Measurements from ENCODE around the gene VASH2. TPM values are rescaled to one million over a fixed set of nuclear protein-coding genes. Genes with fewer than 3 reads are reported as not detected.
A peak's percentile ranks its signal among the peaks of the same experiment; 100 is the strongest.
"Not testable (repeated sequence)": the region's sequence is repeated elsewhere in the genome, so short reads cannot be mapped to it uniquely, and the experiment has no call there.

Gene VASH2
- total RNA-seq, 2 donors from 2014 or later: 0.07 to 0.55 TPM

- no peaks in the 10 kb centered on the region for H3K9me3 ChIP-seq (ENCODE audit: control insufficient read depth, low read length, poor library complexity, severe bottlenecking)
- Mint-ChIP-seq H3K36me3 (ENCODE audit: low read depth) (peaks cover 5% of the 10 kb centered on the region), H3K27ac (no peak overlapping the region), H3K4me1 (peaks cover 14% of the 10 kb centered on the region), H3K27me3 (peaks cover 72% of the 10 kb centered on the region), H3K4me3 (no peak overlapping the region)
- ATAC-seq: no peak
- no peak for DNase-seq
Measured at GRCh38 chr1:212954514-212954913, 4.2 kb downstream of the VASH2 start.

GRCh38 chr1:212955098-212955497 is 4.8 kb downstream of the VASH2 start:
- no peak overlapping the region for H3K27ac Mint-ChIP-seq
- peaks cover 4% of the 10 kb centered on the region for H3K36me3 Mint-ChIP-seq (ENCODE audit: low read depth)
- H3K4me1 Mint-ChIP-seq: peaks cover 13% of the 10 kb centered on the region
- no peaks in the 10 kb centered on the region for H3K9me3 ChIP-seq (ENCODE audit: control insufficient read depth, low read length, poor library complexity, severe bottlenecking)
- no peak overlapping the region for H3K4me3 Mint-ChIP-seq
- peaks cover 75% of the 10 kb centered on the region for H3K27me3 Mint-ChIP-seq
- ATAC-seq: no peak
- no peak for DNase-seq

DNA sequence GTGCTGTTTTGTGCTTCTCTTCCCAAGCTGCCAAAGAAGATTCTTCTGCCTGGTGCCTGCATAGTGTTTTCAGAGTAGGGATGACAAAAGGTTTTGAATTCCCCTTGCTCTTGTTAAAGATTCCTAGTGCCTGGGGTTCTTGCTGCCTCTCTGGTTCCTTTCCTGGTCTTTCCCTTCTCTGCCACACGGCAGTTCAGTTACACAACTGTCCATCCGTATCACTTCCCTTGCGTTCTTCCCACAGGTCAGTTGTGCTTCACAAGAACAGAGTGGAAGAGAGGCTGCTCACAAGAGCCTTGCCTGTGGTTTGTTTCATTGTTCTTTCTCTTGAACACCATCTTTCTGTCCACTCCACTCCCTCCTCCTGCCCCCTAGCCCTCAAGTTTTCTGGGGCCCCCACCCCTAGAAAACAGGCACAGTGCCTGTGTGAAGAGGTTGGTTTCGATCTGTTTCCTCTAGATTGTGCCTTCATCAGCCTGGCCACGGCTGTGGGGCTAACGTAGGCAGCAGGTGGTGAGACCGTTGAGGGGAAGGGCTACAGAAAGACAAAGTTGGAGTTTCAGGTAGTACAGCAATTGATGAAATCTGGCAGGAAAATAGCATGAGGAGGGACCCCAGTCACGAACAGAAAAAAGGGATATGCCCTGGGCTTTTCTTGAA is 5.8 kb downstream of the VASH2 start:
- Mint-ChIP-seq H3K27me3 (peaks cover 71% of the 10 kb centered on the region), H3K4me3 (no peak overlapping the region), H3K27ac (no peak overlapping the region), H3K36me3 (ENCODE audit: low read depth) (peaks cover 3% of the 10 kb centered on the region), H3K4me1 (peaks cover 6% of the 10 kb centered on the region)
- DNase-seq (no peak), ATAC-seq (no peak)
- H3K9me3 ChIP-seq (ENCODE audit: control insufficient read depth, low read length, poor library complexity, severe bottlenecking): no peaks in the 10 kb centered on the region

- H3K9me3 ChIP-seq (ENCODE audit: control insufficient read depth, low read length, poor library complexity, severe bottlenecking): no peaks in the 10 kb centered on the region
- ATAC-seq: no peak
- no peak for DNase-seq
- Mint-ChIP-seq H3K4me1 (peaks cover 2% of the 10 kb centered on the region), H3K36me3 (ENCODE audit: low read depth) (peaks cover 3% of the 10 kb centered on the region), H3K27ac (no peak overlapping the region), H3K27me3 (peaks cover 74% of the 10 kb centered on the region), H3K4me3 (no peak overlapping the region)
Measured at GRCh38 chr1:212957546-212957945, 7.2 kb downstream of the VASH2 start.

GRCh38 chr1:212958175-212958574 is 7.8 kb downstream of the VASH2 start:
- ATAC-seq (no peak), DNase-seq (no peak)
- no peaks in the 10 kb centered on the region for H3K9me3 ChIP-seq (ENCODE audit: control insufficient read depth, low read length, poor library complexity, severe bottlenecking)
- Mint-ChIP-seq H3K4me3 (no peak overlapping the region), H3K27me3 (peaks cover 74% of the 10 kb centered on the region), H3K4me1 (peaks cover 2% of the 10 kb centered on the region), H3K27ac (no peak overlapping the region), H3K36me3 (ENCODE audit: low read depth) (peaks cover 3% of the 10 kb centered on the region)

GRCh38 chr1:212959266-212960220 is 9.2 kb downstream of the VASH2 start:
- Mint-ChIP-seq H3K27ac (no peak overlapping the region), H3K4me1 (peaks cover 2% of the 10 kb centered on the region)
- H3K9me3 ChIP-seq (ENCODE audit: control insufficient read depth, low read length, poor library complexity, severe bottlenecking): no peaks in the 10 kb centered on the region

DNA sequence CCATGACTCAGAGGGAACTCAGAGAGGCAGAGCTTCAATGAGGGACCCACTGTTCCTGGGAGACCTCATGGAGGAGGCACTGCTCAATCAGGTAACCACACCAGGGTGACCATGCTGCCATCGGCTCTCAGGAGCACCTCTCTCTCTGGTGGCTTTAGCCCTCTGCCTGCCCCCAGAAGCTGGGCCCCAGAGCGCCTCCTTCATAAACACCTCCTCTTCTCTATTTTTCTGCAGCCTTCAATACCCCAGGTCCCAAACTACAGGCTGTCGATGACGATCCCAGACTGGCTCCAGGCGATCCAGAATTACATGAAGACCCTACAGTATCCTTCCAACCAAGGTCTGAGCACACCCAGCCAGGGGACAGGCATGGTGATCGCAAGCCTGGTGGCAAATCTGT is 10.6 kb downstream of the VASH2 start:
- H3K27me3 Mint-ChIP-seq: peaks cover 76% of the 10 kb centered on the region
- H3K9me3 ChIP-seq (ENCODE audit: control insufficient read depth, low read length, poor library complexity, severe bottlenecking): no peaks in the 10 kb centered on the region
- ATAC-seq: no peak
- DNase-seq: no peak
- no peak overlapping the region for H3K4me3 Mint-ChIP-seq
- peaks cover 2% of the 10 kb centered on the region for H3K4me1 Mint-ChIP-seq
- no peak overlapping the region for H3K27ac Mint-ChIP-seq
- peaks cover 3% of the 10 kb centered on the region for H3K36me3 Mint-ChIP-seq (ENCODE audit: low read depth)

More at GRCh38 chr1:212959266-212960220, 9.2 kb downstream of the VASH2 start:
- Mint-ChIP-seq H3K36me3 (ENCODE audit: low read depth) (peaks cover 3% of the 10 kb centered on the region), H3K27me3 (peaks cover 72% of the 10 kb centered on the region), H3K4me3 (no peak overlapping the region)
- ATAC-seq: no peak
- DNase-seq: no peak

- Mint-ChIP-seq H3K4me1 (no peaks in the 10 kb centered on the region), H3K27me3 (peaks cover 76% of the 10 kb centered on the region), H3K36me3 (ENCODE audit: low read depth) (no peaks in the 10 kb centered on the region), H3K4me3 (no peak overlapping the region), H3K27ac (no peak overlapping the region)
- H3K9me3 ChIP-seq (ENCODE audit: control insufficient read depth, low read length, poor library complexity, severe bottlenecking): no peaks in the 10 kb centered on the region
- DNase-seq: no peak
- no peak for ATAC-seq
Measured at GRCh38 chr1:212962509-212962908, 12.2 kb downstream of the VASH2 start.

GRCh38 chr1:212964102-212964501 is 13.8 kb downstream of the VASH2 start:
- DNase-seq (no peak), ATAC-seq (no peak)
- H3K27me3 Mint-ChIP-seq: peaks cover 81% of the 10 kb centered on the region
- peaks cover 4% of the 10 kb centered on the region for H3K36me3 Mint-ChIP-seq (ENCODE audit: low read depth)
- H3K27ac Mint-ChIP-seq: no peak overlapping the region
- peaks cover 3% of the 10 kb centered on the region for H3K4me1 Mint-ChIP-seq
- no peaks in the 10 kb centered on the region for H3K9me3 ChIP-seq (ENCODE audit: control insufficient read depth, low read length, poor library complexity, severe bottlenecking)
- H3K4me3 Mint-ChIP-seq: no peak overlapping the region

GRCh38 chr1:212964993-212965392 is 14.7 kb downstream of the VASH2 start:
- H3K4me1 Mint-ChIP-seq; H3K27ac Mint-ChIP-seq; DNase-seq; ATAC-seq; H3K4me3 Mint-ChIP-seq; H3K9me3 ChIP-seq (ENCODE audit: control insufficient read depth, low read length, poor library complexity, severe bottlenecking); H3K36me3 Mint-ChIP-seq (ENCODE audit: low read depth): not testable (repeated sequence)
- H3K27me3 Mint-ChIP-seq: peaks cover 77% of the 10 kb centered on the region

DNA sequence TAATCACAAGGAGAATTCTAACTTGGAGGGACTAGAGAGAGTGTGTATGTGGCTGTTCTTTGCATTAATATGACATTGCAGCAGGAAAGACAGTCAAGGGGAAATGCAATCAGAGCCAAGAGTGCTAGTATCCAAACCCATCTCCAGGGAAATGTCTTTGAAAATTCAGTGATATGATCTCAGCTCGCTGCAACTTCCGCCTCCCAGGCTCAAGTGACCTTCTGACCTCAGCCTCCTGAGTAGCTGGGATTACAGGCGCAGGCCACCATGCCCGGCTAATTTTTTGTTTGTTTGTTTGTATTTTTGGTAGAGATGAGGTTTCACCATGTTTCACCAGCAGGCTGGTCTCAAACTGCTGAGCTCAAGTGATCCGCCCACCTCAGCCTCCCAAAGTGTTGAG is 16.3 kb downstream of the VASH2 start:
- ATAC-seq (no peak), DNase-seq (no peak)
- H3K27me3 Mint-ChIP-seq: peaks cover 69% of the 10 kb centered on the region
- H3K27ac Mint-ChIP-seq: no peak overlapping the region
- no peak overlapping the region for H3K4me3 Mint-ChIP-seq
- H3K9me3 ChIP-seq (ENCODE audit: control insufficient read depth, low read length, poor library complexity, severe bottlenecking): no peaks in the 10 kb centered on the region
- peaks cover 5% of the 10 kb centered on the region for H3K4me1 Mint-ChIP-seq
- H3K36me3 Mint-ChIP-seq (ENCODE audit: low read depth): peaks cover 4% of the 10 kb centered on the region

DNA sequence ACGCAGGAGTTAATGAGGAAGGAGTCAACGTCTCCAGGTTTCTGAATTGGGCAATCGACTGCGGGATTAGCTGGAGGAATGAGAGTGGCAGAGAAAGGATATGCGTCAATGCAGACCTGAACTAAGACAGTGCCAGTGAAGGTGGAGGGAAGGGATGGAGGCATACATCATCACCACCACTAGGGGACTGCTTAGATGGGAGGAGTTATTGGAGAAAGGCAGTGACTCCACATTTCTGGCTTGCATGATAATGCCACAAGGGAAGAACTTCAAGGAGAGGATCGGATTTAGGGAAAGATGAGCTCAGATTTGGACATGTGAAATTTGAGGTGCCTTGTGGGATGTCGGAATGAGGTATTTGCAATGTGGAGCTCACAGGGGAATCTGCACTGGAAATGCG is 17.5 kb downstream of the VASH2 start:
- no peak overlapping the region for H3K4me3 Mint-ChIP-seq
- peak; percentile 54 for ATAC-seq
- peaks cover 4% of the 10 kb centered on the region for H3K36me3 Mint-ChIP-seq (ENCODE audit: low read depth)
- DNase-seq: no peak
- H3K4me1 Mint-ChIP-seq: peaks cover 5% of the 10 kb centered on the region
- no peaks in the 10 kb centered on the region for H3K9me3 ChIP-seq (ENCODE audit: control insufficient read depth, low read length, poor library complexity, severe bottlenecking)
- H3K27ac Mint-ChIP-seq: no peak overlapping the region
- H3K27me3 Mint-ChIP-seq: peaks cover 59% of the 10 kb centered on the region

GRCh38 chr1:212968368-212968863 is 18.1 kb downstream of the VASH2 start:
- Mint-ChIP-seq H3K4me3 (no peak overlapping the region), H3K27ac (no peak overlapping the region), H3K4me1 (peaks cover 5% of the 10 kb centered on the region), H3K36me3 (ENCODE audit: low read depth) (peaks cover 4% of the 10 kb centered on the region), H3K27me3 (peaks cover 57% of the 10 kb centered on the region)
- no peak for DNase-seq
- ATAC-seq: no peak
- no peaks in the 10 kb centered on the region for H3K9me3 ChIP-seq (ENCODE audit: control insufficient read depth, low read length, poor library complexity, severe bottlenecking)

All from T-helper 17 cell (primary cell).